RPMI7951 (cell line): ENCODE results near the gene NOXO1. TPM values are rescaled to one million over a fixed set of nuclear protein-coding genes. Genes with fewer than 3 reads are reported as not detected.

ENCODE experiments used
- DNase-seq: peaks from one replicate; pipeline ENCODE4 v3.0.0-alpha.2; 2012; ENCODE audit warnings: low read depth
- total RNA-seq: library from RNA; depleted of rRNA; stranded (reverse); fragments of >200 nt; shearing (Covaris generic); gene quantifications from 2 replicates; pipeline ENCODE4 v1.2.3, GENCODE V29; 2014

Gene NOXO1
- total RNA-seq, 1 experiment from 2014 or later, result not detected

DNA sequence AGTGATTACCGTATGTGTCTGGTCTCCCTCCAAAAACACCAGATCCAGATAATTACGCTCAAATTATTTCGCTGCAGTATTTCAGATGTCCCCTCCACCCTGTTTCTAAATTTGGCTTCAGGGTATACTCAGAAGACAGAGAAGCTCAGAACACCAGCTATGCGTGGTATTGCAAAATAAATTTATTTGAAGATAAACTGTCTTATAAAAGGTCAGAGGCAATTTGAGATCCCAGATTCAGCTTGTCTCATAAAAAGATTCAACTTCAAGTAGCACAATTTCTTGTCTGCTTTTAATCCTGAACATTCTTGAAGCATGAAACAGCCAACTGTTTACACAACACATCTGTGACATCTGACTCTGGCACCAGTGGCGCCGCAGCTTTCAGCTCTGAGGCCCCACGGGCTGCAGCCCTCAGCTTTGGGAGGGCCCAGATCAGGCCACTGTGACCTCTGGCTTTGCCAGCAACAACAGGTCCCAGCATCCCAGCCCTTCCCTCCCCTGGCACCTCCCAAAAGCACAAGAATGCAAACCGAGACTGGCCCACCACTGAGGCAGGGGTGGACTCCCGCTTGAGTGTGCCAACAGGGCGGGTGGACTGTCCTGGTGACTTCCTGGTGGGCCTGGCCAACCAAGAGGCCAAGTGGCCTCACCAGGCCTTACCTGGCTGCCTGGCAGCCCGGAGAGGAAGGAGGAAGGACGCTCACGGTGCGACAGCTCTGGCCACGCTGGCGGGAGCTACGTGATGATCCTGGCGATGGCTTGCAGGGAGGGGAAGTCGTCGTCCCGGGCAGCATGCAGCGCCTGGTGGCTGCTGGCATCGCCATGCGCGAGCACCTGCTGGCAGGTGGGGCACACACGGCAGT is 16.5 kb upstream of the NOXO1 start:
- peak; percentile 32 for DNase-seq

DNA sequence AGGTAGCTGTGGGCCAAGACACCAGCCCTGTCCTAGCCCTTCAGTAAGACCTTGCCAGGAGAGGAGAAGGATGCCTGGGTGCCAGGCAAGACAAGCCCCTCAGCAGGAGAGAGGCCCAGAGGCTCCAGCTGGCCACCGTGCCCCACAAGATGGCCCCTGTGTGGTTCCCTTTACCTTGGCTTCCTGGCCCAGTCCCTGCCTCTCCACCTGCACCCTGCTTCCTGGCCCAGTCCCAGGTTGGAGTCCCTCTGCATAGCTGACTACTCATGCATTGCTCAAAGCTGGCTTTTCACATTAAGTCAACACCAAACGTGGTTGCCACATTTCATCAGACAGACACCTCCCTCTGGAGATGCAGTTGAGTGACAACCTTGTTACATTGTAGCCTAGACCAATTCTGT is 12.5 kb upstream of the NOXO1 start:
- DNase-seq, result no peak

DNA sequence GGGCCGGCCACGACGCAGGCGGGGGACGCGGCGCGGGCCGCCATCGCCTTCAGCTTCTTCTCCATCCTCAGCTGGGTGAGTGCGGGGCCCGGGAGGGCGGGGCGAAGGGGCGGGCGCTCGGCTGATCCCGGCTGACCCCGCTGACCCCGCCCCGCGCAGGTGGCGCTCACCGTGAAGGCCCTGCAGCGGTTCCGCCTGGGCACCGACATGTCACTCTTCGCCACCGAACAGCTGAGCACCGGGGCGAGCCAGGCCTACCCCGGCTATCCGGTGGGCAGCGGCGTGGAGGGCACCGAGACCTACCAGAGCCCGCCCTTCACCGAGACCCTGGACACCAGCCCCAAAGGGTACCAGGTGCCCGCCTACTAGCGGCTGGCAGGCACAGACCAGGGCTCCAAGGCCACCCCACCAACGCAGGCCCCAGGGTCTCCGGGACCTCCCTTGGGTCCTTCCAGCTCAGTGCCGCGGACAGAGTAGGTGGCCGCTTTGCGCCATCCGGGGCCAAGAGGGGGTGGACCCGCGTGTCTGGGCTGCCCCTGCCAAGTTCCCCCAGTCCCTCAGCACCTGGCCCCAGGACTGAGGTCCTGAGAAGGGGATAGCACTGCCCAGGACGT is 11.5 kb upstream of the NOXO1 start:
- no peak for DNase-seq

DNA sequence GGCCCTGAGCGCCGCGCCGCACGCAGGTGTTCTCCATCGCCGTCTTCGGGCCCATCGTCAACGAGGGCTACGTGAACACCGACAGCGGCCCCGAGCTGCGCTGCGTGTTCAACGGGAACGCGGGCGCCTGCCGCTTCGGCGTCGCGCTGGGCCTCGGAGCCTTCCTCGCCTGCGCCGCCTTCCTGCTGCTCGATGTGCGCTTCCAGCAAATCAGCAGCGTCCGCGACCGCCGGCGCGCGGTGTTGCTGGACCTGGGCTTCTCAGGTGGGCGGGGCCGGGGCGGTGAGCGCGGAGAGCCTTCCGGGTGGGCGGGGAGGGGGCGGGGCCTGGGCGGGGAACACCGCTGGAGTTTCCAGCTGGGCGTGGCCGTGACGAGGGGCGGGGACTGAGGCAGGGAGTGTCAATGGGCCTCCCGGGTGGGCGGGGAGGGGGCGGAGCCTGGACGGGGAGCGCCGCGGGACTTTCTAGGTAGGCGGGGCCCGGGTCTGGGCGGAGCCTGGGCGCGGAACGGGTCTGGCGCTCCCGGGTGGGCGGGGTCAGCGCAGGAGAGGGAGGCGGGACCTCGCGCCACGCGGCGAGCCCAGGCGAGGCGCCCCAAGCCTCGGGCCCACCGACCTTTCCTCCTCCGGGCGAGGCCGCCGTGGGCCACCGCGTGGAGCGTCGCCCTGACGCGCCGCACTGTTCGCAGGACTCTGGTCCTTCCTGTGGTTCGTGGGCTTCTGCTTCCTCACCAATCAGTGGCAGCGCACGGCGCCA is 10.9 kb upstream of the NOXO1 start:
- peak; percentile 74 for DNase-seq

DNA sequence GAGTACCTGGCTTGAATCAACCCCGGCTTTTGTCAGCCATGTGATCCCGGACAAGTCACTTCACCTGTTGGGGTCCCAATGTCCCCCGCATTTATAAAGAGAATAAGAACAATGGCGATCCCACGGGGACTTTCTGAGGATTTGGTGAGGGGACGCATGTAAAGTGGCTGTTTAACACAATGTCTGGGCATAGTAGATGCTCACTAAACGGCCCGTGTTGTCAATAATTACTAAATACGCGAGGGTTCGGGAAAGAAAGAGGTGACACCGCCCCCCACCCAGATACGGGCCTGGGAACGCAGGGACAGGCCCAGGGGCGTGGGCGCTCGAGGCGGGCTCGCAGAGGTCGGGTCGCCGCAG is 10.3 kb upstream of the NOXO1 start:
- no peak for DNase-seq

DNA sequence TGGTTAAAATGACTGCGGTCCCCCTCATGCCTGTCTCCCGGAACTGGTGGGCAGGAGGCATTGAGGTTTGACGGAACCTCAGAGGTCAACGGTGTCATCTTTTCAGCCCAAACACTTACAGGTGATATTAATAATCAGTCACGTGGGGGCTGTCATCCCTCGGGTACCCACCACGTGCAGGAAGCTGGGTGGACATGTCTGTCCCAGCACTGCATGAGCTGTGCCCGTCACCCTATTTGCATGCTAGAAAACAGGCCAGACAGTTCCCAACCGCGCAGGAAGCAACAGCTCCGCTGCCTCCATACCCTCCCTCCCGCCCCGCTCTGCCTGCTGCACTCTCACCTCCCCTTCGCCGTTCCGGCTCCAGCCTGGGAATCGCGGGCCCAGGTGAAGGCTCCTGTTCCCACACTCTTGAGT is 9.9 kb upstream of the NOXO1 start:
- no peak for DNase-seq

DNA sequence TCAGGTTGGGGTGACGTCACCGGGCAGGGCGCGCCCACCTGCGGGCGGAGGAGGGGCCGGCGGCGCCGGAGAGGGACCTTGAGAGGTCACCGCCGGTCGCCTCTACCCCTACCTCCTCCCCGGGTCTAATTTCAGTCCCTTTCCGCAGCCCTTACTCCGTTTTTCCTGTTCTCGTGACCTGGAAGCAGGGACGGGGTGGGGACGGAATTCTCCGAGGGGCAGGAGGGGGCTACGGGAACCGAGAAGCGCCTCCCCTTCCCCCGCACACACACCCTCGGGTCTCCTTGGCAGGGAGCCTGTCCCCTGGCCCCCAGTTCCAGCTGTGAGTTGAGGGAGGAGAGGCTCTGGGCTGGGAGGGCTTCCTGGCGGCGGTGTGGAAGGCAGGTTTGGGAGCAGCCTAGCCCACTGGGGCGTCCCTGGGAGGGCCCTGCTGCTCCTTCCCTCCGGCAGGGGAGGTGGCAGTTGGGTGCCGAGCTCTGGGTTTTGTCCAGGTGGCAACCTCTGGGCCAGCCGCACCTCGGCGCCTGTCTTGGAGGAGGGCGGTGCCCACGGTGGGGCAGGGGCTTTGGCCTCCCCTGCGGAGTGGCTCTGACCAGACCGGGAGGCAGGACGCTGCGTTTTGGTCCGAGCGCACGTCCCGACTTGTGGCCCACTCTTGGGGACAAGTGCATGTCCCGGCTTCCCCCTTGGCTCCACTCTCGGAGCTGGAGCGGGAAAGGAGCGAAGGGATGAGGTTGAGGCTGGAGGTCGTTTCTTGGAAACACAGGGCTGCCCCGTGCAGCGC is 9.3 kb upstream of the NOXO1 start:
- no peak for DNase-seq

DNA sequence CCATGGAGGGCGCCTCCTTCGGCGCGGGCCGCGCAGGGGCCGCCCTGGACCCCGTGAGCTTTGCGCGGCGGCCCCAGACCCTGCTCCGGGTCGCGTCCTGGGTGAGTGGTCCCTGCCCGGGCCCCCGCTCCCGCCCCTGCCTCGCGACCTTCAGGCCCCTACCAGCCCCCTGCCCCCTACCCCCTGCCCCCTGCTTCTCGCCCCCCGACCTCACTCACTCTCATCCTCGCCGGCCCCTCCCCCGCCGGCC is 8.8 kb upstream of the NOXO1 start:
- no peak for DNase-seq

DNA sequence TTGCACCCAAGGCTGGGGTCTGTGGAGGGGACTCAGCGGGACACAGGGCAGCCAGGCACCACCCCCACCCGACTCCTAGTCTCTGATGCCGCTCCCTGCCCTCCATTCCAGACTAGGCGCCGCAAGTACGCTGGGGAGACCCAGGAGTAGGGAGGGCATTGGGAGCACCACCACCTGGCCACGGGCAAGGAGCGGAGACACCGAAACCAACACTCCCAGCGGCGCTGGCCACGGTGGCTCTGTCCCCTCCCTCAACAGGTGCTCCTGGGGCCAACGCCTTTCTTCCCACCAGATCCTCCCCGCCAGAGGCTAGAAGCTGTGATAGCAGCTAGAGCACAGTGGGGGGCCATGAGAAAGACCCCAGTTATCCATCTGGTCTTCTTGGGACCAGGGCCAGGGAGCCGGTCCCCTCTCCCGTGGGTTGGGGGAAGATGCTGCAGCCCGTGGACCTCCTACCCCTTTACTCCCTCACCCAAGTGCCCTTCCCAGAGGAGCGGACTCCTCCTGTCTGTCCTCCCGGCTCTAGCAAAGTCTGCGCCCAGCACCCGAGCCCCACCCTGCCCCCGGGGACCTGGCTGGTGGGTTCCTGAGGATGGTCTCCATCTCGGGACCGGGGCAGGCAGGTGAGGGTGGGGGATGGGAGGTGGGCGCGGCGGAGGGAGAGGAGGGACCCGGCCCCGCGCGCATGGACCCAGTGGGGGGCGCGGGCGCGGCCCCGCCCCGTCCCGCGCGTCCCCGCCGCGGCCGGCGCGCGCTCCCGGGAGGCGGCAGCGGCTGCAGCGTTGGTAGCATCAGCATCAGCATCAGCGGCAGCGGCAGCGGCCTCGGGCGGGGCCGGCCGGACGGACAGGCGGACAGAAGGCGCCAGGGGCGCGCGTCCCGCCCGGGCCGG is 8.2 kb upstream of the NOXO1 start, which contains the start of gene SYNGR3:
TSS of gene SYNGR3 (plus strand) at position 762 of the 892 bp plus-strand sequence. CDS start 133 bp downstream, outside the sequence.
- peak; percentile 36 for DNase-seq

DNA sequence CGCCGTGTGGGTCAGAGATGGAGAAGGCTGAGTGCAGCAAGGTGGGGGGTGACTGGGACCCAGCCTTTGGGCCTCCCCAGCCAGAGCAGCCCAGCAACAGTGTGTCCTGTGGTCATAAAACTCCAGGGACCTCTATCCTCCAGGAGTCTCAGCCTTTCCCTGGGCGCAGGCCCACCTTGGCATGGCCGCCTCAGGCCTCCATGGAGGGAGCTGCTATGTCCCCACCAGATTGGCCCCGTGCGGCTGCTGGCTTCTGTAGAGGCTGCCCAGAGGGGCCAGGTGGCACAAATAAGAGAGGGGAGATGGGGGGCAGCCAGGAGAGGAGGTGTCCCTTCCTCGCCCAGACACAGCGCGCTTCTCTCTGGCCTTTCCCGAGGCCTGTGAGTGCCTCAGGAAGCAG is 5.9 kb upstream of the NOXO1 start:
- no peak for DNase-seq

DNA sequence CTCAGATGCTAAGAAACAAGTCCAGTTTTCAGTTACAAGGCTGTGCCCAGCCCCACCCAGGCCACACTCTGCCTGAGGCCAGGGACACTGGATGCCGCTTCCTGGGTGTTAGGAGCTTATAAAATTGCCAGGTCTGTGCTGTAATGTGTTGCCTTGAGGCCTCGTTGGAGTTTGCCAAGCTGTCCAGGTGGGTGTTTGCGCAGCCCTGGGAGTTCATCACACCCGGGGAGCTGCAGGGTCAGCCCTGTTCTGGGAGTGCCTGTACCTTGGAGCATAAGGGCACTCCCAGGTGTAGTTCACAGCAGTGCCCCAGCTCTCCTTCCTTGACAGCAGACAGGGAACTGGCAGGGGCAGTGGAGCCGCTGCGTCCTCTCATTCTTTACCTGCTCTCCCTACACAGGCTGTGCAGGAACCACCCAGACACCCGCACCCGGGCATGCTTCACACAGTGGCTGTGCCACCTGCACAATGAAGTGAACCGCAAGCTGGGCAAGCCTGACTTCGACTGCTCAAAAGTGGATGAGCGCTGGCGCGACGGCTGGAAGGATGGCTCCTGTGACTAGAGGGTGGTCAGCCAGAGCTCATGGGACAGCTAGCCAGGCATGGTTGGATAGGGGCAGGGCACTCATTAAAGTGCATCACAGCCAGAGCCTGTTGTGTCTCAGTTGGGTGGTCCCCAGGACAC is 4.3 kb upstream of the NOXO1 start:
- no peak for DNase-seq

DNA sequence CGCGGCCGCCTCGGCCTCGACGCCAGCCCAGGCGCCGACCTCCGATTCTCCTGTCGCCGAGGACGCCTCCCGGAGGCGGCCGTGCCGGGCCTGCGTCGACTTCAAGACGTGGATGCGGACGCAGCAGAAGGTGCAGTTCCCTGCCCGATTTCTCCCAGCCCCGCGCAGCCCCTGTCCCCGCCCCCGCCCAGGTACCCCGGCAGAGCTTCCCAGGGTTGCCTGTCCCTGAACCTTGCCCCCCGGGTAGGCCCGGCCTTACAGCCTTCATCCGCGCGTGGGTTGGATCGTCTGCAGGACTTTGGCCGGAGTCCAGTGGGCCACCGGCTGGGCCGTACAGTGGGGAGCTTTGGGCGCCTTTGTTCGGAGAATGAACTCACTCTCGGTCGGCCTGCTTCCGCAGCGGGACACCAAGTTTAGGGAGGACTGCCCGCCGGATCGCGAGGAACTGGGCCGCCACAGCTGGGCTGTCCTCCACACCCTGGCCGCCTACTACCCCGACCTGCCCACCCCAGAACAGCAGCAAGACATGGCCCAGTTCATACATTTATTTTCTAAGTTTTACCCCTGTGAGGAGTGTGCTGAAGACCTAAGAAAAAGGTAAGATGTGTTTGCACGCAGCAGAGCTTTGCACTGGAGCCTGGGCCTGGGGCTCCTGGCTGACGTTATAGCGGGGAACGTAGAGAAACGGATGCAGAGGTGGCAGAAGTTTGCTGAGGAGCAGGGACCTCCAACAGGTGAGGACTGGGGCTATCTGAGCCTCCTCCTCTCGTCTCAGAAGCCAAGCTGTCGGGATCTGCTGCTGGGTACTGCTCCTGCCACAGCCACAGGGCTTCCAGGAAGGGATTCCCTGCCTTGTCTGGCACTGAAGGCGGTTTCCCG is 3.3 kb upstream of the NOXO1 start:
- DNase-seq, result peak; percentile 26

DNA sequence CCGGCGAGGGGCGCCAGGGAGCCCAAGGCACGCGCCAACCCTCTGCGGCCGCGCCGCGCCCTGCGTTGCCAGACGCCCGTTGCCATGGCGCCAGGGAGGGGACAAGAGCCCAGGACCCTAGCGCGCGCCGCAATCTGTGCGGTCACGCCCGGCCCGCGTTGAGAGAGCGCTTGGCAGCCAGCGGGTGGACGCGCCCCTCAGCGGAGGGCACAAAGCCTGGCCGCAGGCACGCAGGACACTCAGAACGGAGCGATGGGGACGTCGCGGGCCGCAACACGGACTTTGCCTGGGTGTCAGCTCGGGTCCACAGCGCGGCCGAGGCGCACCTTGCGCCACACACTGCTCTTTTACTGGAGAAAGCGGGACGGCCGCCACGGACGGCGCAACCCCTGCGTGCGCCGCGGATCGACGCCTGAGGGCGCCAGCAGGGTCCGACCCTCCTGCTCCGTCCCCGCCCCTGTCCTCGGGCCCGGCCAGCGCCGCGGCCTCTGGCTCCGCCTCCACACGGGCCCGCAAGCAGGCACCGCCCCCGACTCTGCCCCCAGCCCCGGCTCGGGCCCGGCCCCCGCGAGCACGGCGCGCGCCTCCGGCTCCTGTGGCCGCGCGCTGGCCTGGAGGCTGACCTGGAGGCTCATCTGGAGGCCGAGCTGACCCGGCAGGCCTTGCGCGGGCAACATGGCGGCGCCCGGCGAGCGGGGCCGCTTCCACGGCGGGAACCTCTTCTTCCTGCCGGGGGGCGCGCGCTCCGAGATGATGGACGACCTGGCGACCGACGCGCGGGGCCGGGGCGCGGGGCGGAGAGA is 2.5 kb upstream of the NOXO1 start, which contains the start of gene GFER:
TSS of gene GFER (plus strand) at position 650 of the 803 bp plus-strand sequence. CDS start at position 676, 26 bp downstream.
- DNase-seq, result peak; percentile 84

DNA sequence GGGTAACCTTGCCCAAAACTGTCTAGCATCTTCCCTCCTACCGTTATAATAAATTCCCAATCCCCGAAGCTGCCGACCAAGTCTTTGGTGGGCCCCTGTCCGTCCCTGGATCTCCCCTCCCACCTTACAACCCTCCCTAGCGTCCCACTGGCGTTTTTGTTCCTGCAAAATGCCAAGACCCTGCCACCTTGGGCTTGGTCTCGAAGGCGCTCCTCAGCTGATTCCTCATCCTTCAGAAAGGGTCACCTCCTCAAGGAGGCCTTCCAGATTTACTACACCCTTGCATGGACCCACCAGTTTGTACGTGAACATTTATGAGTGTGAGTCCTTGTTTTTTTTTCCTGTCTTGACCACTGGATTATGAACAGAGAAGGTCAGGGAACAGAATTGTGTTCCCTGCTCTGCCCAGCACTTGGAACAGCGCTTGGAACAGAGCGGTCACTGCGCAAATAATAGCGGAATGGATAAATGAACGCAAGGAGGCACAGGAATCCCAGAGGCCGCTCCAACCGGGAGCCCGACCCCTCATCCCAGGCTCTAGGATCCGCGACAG is 1.8 kb upstream of the NOXO1 start:
- DNase-seq, result no peak

DNA sequence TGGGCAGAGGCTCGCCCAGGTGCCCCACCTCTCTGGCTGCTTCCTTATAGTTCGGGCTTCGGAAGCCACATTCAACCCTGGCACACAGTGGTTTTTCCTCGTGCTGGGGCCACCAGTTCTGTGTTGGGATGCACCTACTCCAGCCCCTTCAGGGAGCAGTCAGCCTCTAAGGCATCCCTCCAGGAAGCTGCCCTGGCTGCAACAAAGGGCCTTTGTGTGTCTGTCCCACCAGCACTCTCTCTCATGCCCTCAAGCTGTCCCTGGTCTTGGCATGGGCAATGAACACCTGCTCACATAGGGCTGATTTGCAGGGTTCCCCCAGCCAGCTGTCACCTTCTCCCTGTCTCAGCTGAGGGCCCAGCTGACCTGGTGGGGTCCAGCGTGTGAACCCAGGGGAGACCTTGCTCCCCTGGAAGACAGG is 754 bp upstream of the NOXO1 start:
- DNase-seq, result peak; percentile 49

DNA sequence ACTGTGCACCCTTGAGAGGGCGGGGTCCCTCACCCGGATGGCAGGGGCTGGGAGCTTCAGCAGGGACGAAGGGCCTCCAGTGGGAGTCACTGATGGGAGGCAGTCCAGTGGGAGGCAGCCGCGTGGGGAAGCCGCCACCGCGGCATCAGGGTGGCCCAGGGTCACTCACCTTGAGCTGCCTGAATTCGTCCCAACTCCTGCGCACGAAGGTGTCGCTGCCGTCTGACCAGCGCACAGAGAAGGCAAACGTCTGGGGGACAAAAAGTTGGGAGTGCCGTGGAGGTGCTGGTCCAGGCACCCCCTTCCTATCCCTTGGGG is 540 bp downstream of the NOXO1 start:
- no peak for DNase-seq

DNA sequence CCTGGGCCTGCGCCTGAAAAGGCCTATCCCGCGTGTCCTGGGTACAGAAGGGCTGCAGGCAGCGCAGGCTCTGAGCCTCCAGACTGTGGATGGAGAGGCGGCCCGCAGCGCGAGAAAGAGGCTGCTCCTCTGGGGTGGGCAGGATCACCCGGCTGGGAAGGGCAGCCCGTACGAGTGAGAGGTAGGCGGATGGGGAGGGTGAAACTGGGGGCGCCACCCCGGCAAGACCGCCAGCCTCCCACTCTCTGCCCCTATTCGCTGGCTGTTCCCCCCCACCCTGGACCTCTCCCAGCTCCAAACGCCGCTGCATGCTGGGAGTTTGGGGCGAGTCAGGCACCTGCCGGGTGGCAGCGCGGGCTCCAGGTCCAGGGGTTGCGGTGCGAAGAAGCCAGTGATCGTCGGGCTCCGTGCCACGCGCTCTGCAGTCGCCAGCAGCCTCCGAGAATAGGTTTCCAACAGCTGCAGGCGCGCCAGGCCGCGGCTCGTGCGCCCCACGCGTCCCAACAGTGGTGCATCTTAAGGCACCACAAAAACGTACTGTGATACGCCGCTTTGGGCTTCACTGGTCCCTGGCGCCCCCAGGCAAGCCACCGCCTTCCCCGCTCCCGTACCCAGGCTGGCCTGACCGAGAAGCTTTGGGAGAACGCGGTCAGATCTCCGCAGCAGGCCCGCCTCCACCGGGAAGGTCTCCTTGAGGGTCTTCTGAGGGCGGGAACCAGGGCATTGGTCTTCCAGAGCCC is 1.1 kb downstream of the NOXO1 start:
- no peak for DNase-seq
